ENCODE results near the gene NIFK.

DNA sequence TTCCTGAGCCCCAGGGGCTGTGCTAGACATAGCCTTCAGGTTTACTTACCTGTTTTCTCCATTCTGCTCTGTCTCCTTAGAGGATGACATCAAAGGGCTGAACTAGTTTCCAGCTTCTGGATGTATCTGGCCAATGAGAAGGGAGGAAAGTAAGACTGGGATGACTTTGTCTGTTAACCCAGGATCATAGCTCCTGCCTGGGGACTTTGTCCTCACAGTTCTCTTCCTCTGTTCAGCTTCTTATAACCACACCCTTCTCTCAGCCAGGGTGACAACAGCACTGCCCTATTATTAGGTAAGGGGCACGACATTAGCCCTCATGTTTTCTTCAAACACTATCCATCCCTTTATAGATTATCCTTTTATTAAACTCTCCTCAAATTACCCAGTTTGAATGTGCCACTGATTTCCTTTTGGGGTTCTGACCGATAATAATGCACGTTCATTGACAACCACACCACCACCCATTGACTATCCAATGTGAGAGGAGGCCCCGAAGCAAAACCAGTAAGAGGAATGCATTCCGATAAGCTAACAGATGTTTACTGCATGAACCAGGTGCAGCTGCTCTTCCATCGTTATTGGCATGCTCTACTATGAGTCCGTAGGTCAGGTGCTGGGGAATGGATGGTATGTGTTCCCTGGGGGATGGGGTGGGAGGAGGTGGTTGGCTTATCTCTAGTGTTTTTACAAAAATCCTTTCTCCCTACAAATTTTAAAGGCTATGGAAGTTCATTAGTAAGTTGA is 42.2 kb upstream of the NIFK start:
- TF ChIP-seq EZH2 (IDR thresholded peaks at IDR 0.05; ENCODE audit: low read depth) = no peak
- TF ChIP-seq, protein P1, sequence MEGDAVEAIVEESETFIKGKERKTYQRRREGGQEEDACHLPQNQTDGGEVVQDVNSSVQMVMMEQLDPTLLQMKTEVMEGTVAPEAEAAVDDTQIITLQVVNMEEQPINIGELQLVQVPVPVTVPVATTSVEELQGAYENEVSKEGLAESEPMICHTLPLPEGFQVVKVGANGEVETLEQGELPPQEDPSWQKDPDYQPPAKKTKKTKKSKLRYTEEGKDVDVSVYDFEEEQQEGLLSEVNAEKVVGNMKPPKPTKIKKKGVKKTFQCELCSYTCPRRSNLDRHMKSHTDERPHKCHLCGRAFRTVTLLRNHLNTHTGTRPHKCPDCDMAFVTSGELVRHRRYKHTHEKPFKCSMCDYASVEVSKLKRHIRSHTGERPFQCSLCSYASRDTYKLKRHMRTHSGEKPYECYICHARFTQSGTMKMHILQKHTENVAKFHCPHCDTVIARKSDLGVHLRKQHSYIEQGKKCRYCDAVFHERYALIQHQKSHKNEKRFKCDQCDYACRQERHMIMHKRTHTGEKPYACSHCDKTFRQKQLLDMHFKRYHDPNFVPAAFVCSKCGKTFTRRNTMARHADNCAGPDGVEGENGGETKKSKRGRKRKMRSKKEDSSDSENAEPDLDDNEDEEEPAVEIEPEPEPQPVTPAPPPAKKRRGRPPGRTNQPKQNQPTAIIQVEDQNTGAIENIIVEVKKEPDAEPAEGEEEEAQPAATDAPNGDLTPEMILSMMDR (conservative IDR thresholded peaks at IDR 0.05) = no peak
